Endothelial cell (in vitro differentiated cells): ENCODE measurements around the gene NRP2. TPM values are rescaled to one million over a fixed set of nuclear protein-coding genes. Genes with fewer than 3 reads are reported as not detected.

ENCODE experiments used
- DNase-seq: peaks from one replicate; pipeline ENCODE4 v3.0.0; 2021; ENCODE audit warnings: low spot score
- H3K27ac Mint-ChIP-seq: one replicate; pipeline ENCODE4 v1.8.0; 2021; ENCODE audit warnings: mixed read lengths, inconsistent platforms; ENCODE audit not compliant: unreplicated experiment
- H3K27me3 Mint-ChIP-seq: one replicate; pipeline ENCODE4 v1.8.0; 2021; ENCODE audit warnings: mild to moderate bottlenecking, moderate library complexity, mixed read lengths, inconsistent platforms; ENCODE audit not compliant: unreplicated experiment
- H3K36me3 Mint-ChIP-seq: one replicate; pipeline ENCODE4 v1.8.0; 2021; ENCODE audit warnings: mild to moderate bottlenecking, low read depth, mixed read lengths, inconsistent platforms; ENCODE audit not compliant: unreplicated experiment
- H3K4me1 Mint-ChIP-seq: one replicate; pipeline ENCODE4 v1.8.0; 2021; ENCODE audit warnings: mild to moderate bottlenecking, mixed read lengths, inconsistent platforms; ENCODE audit not compliant: unreplicated experiment
- H3K4me3 Mint-ChIP-seq: one replicate; pipeline ENCODE4 v1.8.0; 2021; ENCODE audit warnings: mild to moderate bottlenecking, mixed read lengths, inconsistent platforms; ENCODE audit not compliant: unreplicated experiment
- H3K9me3 Mint-ChIP-seq: one replicate; pipeline ENCODE4 v1.8.0; 2021; ENCODE audit warnings: mixed read lengths, inconsistent platforms; ENCODE audit not compliant: unreplicated experiment
- CTCF ChIP-seq: fragments of 200-600 bp; sonication (generic); IDR thresholded peaks from one replicate; pipeline ENCODE4 v1.5.0; 2021; ENCODE audit warnings: antibody characterized with exemption; ENCODE audit not compliant: unreplicated experiment
- total RNA-seq: library from RNA; stranded (reverse); fragmentation: NEBNext Ultra II Directional; extraction: Animal tissue kit (Norgen Biotek cat#: 25700); gene quantifications from one replicate; pipeline ENCODE4 v1.2.1, GENCODE V29; 2021; ENCODE audit not compliant: unreplicated experiment

NRP2 gene
- total RNA-seq, 1 donor from 2014 or later: 258 TPM

GRCh38 chr2:205717999-205718398 lies 35.7 kb downstream of the NRP2 start:
- no peak for DNase-seq
- Mint-ChIP-seq H3K9me3 (no peaks in the 10 kb centered on the region), H3K36me3 (peaks cover 36% of the 10 kb centered on the region), H3K4me1 (peaks cover 30% of the 10 kb centered on the region), H3K27me3 (peaks cover 3% of the 10 kb centered on the region), H3K4me3 (no peak overlapping the region), H3K27ac (no peak overlapping the region)
- no peak for TF ChIP-seq CTCF

- no peak for TF ChIP-seq CTCF
- H3K27ac Mint-ChIP-seq: no peak overlapping the region
- H3K27me3 Mint-ChIP-seq: peaks cover 3% of the 10 kb centered on the region
- no peaks in the 10 kb centered on the region for H3K9me3 Mint-ChIP-seq
- H3K4me3 Mint-ChIP-seq: no peak overlapping the region
- peaks cover 50% of the 10 kb centered on the region for H3K36me3 Mint-ChIP-seq
- no peak for DNase-seq
- H3K4me1 Mint-ChIP-seq: peaks cover 24% of the 10 kb centered on the region
Observed at GRCh38 chr2:205719847-205720246, 37.5 kb downstream of the NRP2 start.

- Mint-ChIP-seq H3K9me3 (no peaks in the 10 kb centered on the region), H3K4me3 (no peak overlapping the region), H3K4me1 (peaks cover 24% of the 10 kb centered on the region), H3K36me3 (peaks cover 56% of the 10 kb centered on the region), H3K27me3 (peaks cover 3% of the 10 kb centered on the region), H3K27ac (no peak overlapping the region)
- DNase-seq: no peak
- no peak for TF ChIP-seq CTCF
Observed at GRCh38 chr2:205720451-205720902, 38.2 kb downstream of the NRP2 start.

- Mint-ChIP-seq H3K27me3 (peaks cover 3% of the 10 kb centered on the region), H3K27ac (no peak overlapping the region), H3K9me3 (no peaks in the 10 kb centered on the region), H3K36me3 (peaks cover 58% of the 10 kb centered on the region), H3K4me3 (no peak overlapping the region), H3K4me1 (peaks cover 24% of the 10 kb centered on the region)
- peak; percentile 28 for DNase-seq
- peak; percentile 57 for TF ChIP-seq CTCF
Observed at GRCh38 chr2:205721057-205721449, 38.8 kb downstream of the NRP2 start.

GRCh38 chr2:205722283-205722918 lies 40.1 kb downstream of the NRP2 start:
- peaks cover 28% of the 10 kb centered on the region for H3K4me1 Mint-ChIP-seq

More at GRCh38 chr2:205722283-205722918, 40.1 kb downstream of the NRP2 start:
- Mint-ChIP-seq H3K9me3 (no peaks in the 10 kb centered on the region), H3K27ac (no peak overlapping the region), H3K4me3 (no peak overlapping the region), H3K27me3 (peaks cover 3% of the 10 kb centered on the region), H3K36me3 (peaks cover 67% of the 10 kb centered on the region)
- TF ChIP-seq CTCF: no peak
- no peak for DNase-seq
